ENCODE data around the gene POFUT1. TPM values are rescaled to one million over a fixed set of nuclear protein-coding genes. Genes with fewer than 3 reads are reported as not detected.
"Not testable (repeated sequence)": the region's sequence is repeated elsewhere in the genome, so short reads cannot be mapped to it uniquely, and the experiment has no call there.

POFUT1 gene
- total and polyA plus RNA-seq, 2 experiments from 2014 or later = 9.3 to 34.0 TPM

DNA sequence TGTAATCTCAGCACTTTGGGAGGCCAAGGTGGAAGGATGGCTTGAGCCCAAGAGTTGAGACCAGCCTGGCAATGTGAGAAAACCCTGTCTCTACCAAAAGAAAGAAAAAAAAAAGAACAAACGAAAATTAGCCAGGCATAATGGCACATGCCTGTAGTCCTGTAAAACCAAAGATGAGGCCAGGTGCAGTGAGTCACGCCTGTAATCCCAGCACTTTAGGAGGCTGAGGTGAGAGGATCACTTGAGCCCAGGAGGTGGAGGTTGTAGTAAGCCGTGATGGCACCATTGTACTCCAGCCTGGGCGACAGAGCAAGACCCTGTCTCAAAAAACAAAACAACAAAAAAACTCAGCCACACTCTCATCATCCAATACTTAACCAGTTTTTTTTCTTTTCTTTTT lies 37.3 kb downstream of the POFUT1 start (continued):
- TF ChIP-seq, protein P1, sequence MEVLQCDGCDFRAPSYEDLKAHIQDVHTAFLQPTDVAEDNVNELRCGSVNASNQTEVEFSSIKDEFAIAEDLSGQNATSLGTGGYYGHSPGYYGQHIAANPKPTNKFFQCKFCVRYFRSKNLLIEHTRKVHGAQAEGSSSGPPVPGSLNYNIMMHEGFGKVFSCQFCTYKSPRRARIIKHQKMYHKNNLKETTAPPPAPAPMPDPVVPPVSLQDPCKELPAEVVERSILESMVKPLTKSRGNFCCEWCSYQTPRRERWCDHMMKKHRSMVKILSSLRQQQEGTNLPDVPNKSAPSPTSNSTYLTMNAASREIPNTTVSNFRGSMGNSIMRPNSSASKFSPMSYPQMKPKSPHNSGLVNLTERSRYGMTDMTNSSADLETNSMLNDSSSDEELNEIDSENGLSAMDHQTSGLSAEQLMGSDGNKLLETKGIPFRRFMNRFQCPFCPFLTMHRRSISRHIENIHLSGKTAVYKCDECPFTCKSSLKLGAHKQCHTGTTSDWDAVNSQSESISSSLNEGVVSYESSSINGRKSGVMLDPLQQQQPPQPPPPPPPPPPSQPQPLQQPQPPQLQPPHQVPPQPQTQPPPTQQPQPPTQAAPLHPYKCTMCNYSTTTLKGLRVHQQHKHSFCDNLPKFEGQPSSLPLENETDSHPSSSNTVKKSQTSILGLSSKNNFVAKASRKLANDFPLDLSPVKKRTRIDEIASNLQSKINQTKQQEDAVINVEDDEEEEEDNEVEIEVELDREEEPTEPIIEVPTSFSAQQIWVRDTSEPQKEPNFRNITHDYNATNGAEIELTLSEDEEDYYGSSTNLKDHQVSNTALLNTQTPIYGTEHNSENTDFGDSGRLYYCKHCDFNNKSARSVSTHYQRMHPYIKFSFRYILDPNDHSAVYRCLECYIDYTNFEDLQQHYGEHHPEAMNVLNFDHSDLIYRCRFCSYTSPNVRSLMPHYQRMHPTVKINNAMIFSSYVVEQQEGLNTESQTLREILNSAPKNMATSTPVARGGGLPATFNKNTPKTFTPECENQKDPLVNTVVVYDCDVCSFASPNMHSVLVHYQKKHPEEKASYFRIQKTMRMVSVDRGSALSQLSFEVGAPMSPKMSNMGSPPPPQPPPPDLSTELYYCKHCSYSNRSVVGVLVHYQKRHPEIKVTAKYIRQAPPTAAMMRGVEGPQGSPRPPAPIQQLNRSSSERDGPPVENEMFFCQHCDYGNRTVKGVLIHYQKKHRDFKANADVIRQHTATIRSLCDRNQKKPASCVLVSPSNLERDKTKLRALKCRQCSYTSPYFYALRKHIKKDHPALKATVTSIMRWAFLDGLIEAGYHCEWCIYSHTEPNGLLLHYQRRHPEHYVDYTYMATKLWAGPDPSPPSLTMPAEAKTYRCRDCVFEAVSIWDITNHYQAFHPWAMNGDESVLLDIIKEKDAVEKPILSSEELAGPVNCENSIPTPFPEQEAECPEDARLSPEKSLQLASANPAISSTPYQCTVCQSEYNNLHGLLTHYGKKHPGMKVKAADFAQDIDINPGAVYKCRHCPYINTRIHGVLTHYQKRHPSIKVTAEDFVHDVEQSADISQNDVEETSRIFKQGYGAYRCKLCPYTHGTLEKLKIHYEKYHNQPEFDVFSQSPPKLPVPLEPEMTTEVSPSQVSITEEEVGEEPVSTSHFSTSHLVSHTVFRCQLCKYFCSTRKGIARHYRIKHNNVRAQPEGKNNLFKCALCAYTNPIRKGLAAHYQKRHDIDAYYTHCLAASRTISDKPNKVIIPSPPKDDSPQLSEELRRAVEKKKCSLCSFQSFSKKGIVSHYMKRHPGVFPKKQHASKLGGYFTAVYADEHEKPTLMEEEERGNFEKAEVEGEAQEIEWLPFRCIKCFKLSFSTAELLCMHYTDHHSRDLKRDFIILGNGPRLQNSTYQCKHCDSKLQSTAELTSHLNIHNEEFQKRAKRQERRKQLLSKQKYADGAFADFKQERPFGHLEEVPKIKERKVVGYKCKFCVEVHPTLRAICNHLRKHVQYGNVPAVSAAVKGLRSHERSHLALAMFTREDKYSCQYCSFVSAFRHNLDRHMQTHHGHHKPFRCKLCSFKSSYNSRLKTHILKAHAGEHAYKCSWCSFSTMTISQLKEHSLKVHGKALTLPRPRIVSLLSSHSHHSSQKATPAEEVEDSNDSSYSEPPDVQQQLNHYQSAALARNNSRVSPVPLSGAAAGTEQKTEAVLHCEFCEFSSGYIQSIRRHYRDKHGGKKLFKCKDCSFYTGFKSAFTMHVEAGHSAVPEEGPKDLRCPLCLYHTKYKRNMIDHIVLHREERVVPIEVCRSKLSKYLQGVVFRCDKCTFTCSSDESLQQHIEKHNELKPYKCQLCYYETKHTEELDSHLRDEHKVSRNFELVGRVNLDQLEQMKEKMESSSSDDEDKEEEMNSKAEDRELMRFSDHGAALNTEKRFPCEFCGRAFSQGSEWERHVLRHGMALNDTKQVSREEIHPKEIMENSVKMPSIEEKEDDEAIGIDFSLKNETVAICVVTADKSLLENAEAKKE (CRISPR knock-in tag; IDR thresholded peaks at IDR 0.05) = no peak
- no peak for TF ChIP-seq ZNF114 (CRISPR knock-in tag; IDR thresholded peaks at IDR 0.05)
- TF ChIP-seq STAT1 (IDR thresholded peaks at IDR 0.05; ENCODE audit: unreplicated experiment) = no peak
- TF ChIP-seq, protein P2, sequence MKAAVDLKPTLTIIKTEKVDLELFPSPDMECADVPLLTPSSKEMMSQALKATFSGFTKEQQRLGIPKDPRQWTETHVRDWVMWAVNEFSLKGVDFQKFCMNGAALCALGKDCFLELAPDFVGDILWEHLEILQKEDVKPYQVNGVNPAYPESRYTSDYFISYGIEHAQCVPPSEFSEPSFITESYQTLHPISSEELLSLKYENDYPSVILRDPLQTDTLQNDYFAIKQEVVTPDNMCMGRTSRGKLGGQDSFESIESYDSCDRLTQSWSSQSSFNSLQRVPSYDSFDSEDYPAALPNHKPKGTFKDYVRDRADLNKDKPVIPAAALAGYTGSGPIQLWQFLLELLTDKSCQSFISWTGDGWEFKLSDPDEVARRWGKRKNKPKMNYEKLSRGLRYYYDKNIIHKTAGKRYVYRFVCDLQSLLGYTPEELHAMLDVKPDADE (IDR thresholded peaks at IDR 0.05) = no peak

DNA sequence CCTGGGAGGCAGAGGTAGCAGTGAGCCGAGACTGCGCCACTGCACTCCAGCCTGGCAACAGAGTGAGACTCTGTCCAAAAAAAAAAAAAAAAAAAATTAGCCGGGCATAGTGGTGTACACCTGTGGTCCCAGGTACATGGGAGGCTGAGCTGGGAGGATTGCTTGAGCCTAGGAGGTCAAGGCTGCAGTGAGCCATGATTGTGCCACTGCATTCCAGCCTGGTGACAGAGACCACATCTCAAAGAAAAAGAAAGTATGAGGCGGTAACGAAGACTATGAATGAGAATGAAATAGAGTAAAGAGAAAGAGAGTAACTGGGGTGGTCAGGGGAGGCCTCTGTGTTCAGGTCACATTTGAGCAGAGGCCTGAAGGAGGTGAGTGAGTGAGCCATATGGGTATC lies 38.5 kb downstream of the POFUT1 start:
- H3K36me3 Mint-ChIP-seq (ENCODE audit: low read depth); H4K20me1 ChIP-seq (replicated peaks; ENCODE audit: insufficient read depth); H3K27ac Mint-ChIP-seq; H3K4me3 ChIP-seq; DNase-seq (ENCODE audit: low spot score); H3K4me1 Mint-ChIP-seq; H3K9me3 Mint-ChIP-seq; ATAC-seq; H3K4me3 Mint-ChIP-seq; H3K79me2 ChIP-seq (replicated peaks; ENCODE audit: insufficient read depth); H3K4me2 ChIP-seq; H3K9me2 ChIP-seq (ENCODE audit: insufficient read depth); H3K27me3 ChIP-seq (ENCODE audit: insufficient read depth); H3K27ac ChIP-seq (ENCODE audit: low read depth); H3K36me3 ChIP-seq (ENCODE audit: insufficient read depth); H3F3A ChIP-seq (replicated peaks; ENCODE audit: low read depth); H3K4me1 ChIP-seq (ENCODE audit: insufficient read depth); H3K27me3 Mint-ChIP-seq (ENCODE audit: insufficient read depth, low read depth, poor library complexity): not testable (repeated sequence)
- peak overlapping the region; percentile 4; the same call in 1 of the 2 replicates for H2AFZ ChIP-seq

All from GM23338 (cell line).